ENCODE data around the gene RAP1GAP2. TPM values are rescaled to one million over a fixed set of nuclear protein-coding genes. Genes with fewer than 3 reads are reported as not detected.
"Not testable (repeated sequence)": the region's sequence is repeated elsewhere in the genome, so short reads cannot be mapped to it uniquely, and the experiment has no call there.

RAP1GAP2 gene
- polyA plus RNA-seq, 3 donors = 20.7 to 31.8 (median 25.1) TPM

- no peak for DNase-seq (ENCODE audit: extremely low read depth in 1 of 11, low read depth in 9 of 11, low spot score in 4 of 11)
These were observed 175.6 kb downstream of the RAP1GAP2 start for GRCh38 chr17:2971851-2972250.

DNA sequence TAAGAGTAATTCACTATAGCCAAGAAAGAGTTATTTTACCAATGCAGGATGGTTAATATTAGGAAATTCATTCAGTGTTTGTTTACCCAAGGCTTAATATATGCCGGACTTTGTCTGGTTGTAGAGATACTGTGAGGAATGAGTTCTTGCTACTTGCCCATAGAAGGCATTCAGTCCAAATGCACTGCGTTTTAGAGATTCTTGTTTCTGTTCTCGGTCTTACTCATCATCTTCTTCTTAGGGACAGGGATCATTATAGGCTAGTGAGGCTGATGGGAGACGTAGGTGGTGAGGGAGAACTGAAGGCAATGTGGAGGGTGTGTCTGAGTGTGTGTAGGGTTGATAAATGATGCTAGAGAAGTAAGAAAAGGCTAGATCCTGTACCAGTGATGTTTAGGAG is 176.5 kb downstream of the RAP1GAP2 start:
- no peak for DNase-seq (ENCODE audit: extremely low read depth in 1 of 11, low read depth in 9 of 11, low spot score in 4 of 11)

DNA sequence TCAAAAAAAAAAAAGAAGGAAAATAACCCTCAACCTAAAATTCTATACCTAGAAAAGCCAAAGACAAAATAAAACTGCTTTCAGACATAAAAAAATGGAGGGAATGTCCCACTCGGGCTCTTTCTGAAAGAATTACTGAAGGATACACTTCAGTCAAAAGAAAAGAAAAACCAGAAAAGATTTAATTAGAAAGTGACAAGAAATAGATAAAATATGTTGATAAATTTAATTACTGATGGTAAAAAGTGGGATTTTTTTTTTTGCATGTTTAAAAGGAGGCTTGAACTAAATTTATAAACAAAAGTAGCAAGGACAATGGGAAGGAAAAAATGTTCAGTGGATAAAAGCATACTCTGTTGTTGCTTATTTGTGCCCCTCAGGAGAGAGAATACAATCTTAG is 178.1 kb downstream of the RAP1GAP2 start:
- DNase-seq (ENCODE audit: extremely low read depth in 1 of 11, low read depth in 9 of 11, low spot score in 4 of 11) = no peak

DNA sequence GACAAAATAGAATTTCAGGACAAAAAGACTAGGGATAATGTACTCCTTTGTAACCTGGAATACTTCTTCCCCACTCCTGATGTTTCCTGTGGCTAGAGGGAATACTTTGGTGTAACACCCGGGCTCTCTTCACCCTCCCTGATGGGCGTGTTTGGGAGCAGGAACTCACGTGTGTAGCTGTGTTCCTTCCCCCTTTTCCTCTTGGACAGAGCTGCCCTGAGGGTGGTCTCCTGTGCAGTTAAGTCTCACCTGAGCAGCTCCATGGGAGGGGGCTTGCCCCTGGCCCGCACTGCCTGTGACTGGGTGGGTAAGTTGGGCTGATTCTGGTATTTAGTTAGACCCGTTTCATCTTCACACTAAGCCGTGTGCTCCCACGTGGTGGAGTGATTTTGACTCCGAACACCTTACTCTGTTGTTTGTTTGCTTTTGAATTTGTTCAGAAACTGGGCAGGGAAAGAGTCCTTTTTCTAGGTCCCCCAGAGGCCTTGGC is 179.3 kb downstream of the RAP1GAP2 start:
- DNase-seq (ENCODE audit: extremely low read depth in 1 of 11, low read depth in 9 of 11, low spot score in 4 of 11) = peak in 1 of 11 donors; percentile 28

DNA sequence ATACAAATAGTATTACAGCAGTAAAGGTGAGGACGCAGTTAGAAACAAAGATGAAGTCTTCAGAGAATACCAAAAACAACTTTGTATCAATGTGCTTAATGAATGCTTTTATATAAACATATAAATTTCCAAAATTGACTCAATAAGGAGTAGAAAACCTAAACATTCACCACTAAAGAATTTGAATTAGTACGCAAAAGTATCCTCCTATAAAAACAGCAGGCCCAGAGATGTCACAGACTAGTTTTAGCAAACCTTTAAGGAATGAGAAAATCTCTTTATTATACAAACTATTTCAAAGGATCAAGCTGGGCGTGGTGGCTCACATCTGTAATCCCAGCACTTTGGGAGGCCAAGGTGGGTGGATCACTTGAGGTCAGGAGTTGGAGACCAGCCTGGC is 180.9 kb downstream of the RAP1GAP2 start:
- DNase-seq (ENCODE audit: extremely low read depth in 1 of 11, low read depth in 9 of 11, low spot score in 4 of 11) = no peak

GRCh38 chr17:2978116-2978515 is 181.9 kb downstream of the RAP1GAP2 start:
- no peak for DNase-seq (ENCODE audit: extremely low read depth in 1 of 11, low read depth in 9 of 11, low spot score in 4 of 11)

- DNase-seq (ENCODE audit: extremely low read depth in 1 of 11, low read depth in 9 of 11, low spot score in 4 of 11) = no peak
These were observed 182.8 kb downstream of the RAP1GAP2 start for GRCh38 chr17:2978991-2979390.

DNA sequence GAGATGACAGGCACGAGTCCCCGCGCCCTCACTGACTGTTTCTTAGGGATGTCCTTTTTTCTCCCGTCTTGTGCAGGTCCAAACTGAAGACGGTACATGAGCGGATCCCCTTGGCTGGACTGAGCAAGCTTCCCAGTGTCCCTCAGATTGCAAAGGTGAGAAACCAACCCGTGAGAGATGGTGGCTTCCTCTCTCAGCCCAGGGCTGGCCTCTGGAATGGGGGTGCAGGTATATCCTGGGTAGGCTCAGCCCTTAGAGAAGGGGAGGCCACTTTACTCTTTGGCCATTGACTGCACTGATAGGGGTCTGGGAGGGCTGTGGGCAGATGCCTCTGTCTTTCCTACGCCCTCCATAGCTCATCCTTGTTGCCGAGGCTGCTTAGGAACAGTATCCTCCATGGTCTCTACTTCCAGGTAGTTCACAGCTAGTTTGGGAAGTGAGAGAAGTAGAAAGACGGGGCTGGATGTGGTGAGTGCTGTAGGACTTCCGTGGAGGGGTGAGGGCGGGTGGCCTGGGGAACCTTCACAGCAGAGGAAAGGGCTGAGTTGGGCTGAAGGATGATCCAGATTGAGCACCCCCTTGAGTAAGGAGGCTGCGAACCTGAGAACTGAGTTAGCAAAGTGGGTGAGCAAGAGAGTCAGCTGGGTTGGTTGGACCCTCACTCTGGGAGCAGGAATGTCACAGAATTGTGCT is 184.1 kb downstream of the RAP1GAP2 start:
- no peak for DNase-seq (ENCODE audit: extremely low read depth in 1 of 11, low read depth in 9 of 11, low spot score in 4 of 11)

- no peak for DNase-seq (ENCODE audit: extremely low read depth in 1 of 11, low read depth in 9 of 11, low spot score in 4 of 11)
These were observed 184.6 kb downstream of the RAP1GAP2 start for GRCh38 chr17:2980904-2981246.

DNA sequence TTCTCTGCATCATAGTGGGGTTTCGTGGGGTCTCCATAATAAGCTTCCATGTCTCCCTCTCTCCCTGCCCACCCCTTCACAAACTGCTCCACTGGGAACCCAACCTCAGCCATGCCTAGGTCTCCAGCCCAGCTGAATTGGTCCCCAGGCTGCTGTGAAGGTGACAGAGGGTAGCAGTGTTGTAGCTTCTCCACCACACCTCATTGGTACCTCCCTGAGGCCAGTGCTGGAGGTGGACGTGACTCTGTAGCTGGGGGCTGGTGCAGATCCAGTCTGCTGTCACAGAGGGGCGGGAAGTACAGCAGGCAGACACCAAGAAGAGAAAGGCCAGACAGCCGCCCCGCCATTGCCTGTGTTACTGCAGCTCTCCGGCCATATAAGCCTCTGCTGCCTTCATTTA is 185.1 kb downstream of the RAP1GAP2 start:
- no peak for DNase-seq (ENCODE audit: extremely low read depth in 1 of 11, low read depth in 9 of 11, low spot score in 4 of 11)

DNA sequence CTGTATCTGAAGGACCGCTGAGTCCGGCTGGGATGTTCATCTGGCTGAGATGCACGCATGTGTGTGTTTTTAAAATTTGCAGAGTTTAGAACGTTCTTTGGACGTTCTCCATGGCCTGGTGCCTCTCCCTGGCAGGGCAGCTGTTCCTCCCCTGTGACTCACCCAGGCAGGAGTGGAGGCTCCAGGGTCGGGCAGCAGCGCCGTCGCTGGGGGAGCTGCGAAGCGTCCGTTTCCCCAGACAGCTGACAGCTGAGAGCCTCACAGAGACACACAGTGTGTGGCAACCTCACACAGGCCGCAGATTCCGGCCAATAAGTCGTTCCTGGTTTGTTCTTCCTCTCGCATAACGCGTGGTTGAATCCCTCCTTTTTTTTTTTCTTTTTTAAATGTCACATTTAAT is 186.6 kb downstream of the RAP1GAP2 start:
- DNase-seq (ENCODE audit: extremely low read depth in 1 of 11, low read depth in 9 of 11, low spot score in 4 of 11) = no peak

- DNase-seq (ENCODE audit: extremely low read depth in 1 of 11, low read depth in 9 of 11, low spot score in 4 of 11) = no peak
These were observed 187.0 kb downstream of the RAP1GAP2 start for GRCh38 chr17:2983255-2983654.

GRCh38 chr17:2985318-2985717 is 189.1 kb downstream of the RAP1GAP2 start:
- no peak for DNase-seq (ENCODE audit: extremely low read depth in 1 of 11, low read depth in 9 of 11, low spot score in 4 of 11)

DNA sequence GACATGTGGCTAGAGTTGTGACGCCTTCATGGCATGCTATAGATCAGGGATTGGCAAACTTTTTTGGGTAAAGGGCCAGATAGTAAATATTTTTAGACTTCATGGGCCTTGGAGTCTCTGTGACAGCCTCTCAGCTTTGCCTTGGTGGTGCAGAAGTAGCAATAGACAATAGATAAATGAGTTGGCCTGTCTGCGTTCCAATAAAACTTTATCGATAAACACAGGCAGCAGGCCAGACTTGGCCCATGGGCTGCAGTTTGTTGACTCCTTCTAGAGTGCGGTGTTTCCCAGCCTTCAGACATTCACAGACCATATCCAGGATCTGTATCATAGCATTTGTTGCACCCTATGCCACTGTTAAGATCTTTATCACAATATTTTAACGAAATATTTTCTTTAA is 190.7 kb downstream of the RAP1GAP2 start:
- no peak for DNase-seq (ENCODE audit: extremely low read depth in 1 of 11, low read depth in 9 of 11, low spot score in 4 of 11)

- DNase-seq (ENCODE audit: extremely low read depth in 1 of 11, low read depth in 9 of 11, low spot score in 4 of 11) = not testable (repeated sequence)
These were observed 193.2 kb downstream of the RAP1GAP2 start for GRCh38 chr17:2989396-2989795.

DNA sequence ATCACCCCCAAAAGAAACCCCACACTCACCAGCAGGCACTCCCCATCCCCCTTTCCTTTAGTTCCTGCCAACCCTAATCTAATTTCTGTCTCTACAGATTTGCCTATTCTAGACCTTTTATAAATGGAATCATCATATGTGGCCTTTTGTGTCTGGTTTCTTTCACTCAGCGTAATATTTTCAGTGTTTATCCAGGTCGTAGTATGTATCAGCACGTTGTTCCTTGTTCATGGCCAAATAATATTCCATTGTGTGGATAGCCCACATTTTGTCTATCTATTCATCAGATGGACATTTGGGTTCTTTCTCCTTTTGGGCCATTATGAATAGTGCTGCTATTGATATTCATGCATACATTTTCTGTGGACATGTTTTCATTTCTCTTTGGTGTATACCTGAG is 193.6 kb downstream of the RAP1GAP2 start:
- no peak for DNase-seq (ENCODE audit: extremely low read depth in 1 of 11, low read depth in 9 of 11, low spot score in 4 of 11)

DNA sequence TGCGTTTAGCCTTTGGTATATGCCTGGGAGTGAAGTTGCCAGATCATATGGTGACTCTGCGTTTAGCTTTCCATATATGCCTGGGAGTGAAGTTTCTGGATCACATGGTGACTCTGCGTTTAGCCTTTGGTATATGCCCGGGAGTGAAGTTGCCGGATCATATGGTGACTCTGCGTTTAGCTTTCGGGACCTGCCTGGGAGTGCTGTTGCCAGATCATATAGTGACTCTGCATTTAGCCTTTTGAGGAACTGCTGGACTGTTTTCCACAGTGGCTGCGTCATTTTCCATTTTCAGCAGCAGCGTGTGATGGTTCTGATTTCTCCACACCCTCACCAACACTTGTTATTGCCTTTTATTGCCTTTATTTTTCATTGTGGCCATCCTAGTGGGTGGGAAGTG is 194.2 kb downstream of the RAP1GAP2 start:
- DNase-seq (ENCODE audit: extremely low read depth in 1 of 11, low read depth in 9 of 11, low spot score in 4 of 11) = no peak

DNA sequence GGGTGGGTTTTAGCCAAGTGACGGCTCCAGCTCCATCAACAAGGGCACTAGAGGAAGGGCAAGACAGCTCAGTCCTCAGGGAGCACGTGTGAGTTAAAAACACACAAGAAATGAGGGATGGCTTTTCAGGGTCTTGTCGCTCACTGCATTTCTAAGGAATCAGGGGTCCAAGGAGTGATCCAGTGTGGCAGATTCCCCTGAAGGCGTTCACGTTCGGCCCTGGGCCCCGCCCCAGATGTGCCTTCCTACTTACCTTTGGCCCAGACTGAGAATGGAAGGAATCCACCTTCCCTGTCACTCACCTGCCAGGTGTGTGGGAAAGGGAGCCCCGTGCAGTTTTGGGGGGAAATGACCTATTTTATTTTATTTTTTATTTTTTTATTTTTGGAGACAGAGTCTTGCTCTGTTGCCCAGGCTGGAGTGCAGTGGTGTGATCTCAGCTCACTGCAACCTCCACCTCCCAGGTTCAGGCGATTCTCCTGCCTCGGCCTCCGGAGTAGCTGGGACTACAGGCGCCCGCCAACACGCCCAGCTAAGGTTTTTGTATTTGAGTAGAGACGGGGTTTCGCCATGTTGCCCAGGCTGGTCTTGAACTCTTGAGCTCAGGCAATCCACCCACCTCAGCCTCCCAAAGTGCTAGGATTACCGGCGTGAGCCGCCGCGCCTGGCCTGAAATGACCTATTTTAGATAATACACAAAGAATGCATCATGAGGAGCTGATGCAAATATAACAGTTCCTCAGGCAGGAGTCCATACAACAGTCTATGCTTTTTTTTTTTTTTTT is 195.3 kb downstream of the RAP1GAP2 start:
- not testable (repeated sequence) for DNase-seq (ENCODE audit: extremely low read depth in 1 of 11, low read depth in 9 of 11, low spot score in 4 of 11)

GRCh38 chr17:2994441-2994840 is 198.2 kb downstream of the RAP1GAP2 start:
- no peak for DNase-seq (ENCODE audit: extremely low read depth in 1 of 11, low read depth in 9 of 11, low spot score in 4 of 11)

GRCh38 chr17:2995377-2995776 is 199.1 kb downstream of the RAP1GAP2 start:
- DNase-seq (ENCODE audit: extremely low read depth in 1 of 11, low read depth in 9 of 11, low spot score in 4 of 11) = no peak
